A673 (cell line): ENCODE results near the gene CPAMD8. TPM values are rescaled to one million over a fixed set of nuclear protein-coding genes. Genes with fewer than 3 reads are reported as not detected.

Experiments used
- BruUV-seq: library from RNA; stranded (reverse); fragments of 400-500 nt; replicated peaks from 2 replicates; lab custom pipeline; 2021; lab: Mats Ljungman, UMichigan
- CTCF ChIA-PET: fragments of 300-600 bp; sonication (Branson Sonifier 250); formaldehyde crosslinking; loops from one replicate; lab custom pipeline; 2022; ENCODE audit warnings: antibody characterized with exemption; lab: Charles Lee
- POLR2A ChIA-PET: fragments of 300-600 bp; sonication (Branson Sonifier 250); formaldehyde crosslinking; loops from one replicate; lab custom pipeline; 2022; ENCODE audit warnings: antibody characterized with exemption; ENCODE audit not compliant: low non-redundant PET; lab: Charles Lee
- DNase-seq: peaks from one replicate; pipeline ENCODE4 v3.0.0-alpha.2; 2015; ENCODE audit warnings: low spot score
- H3K27ac ChIP-seq: fragments of 200-600 bp; sonication (generic); 2 replicates; pipeline ENCODE4 v1.5.1; 2016; ENCODE audit warnings: mixed run types, low read depth, mild to moderate bottlenecking, mixed read lengths, antibody characterized with exemption, low read length; ENCODE audit not compliant: poor library complexity, severe bottlenecking
- H3K27me3 ChIP-seq: fragments of 200-600 bp; sonication (generic); replicated peaks from 2 replicates; pipeline ENCODE4 v1.6.1; 2017; ENCODE audit warnings: mixed run types, low read depth, mild to moderate bottlenecking, mixed read lengths, antibody characterized with exemption, low read length; ENCODE audit not compliant: insufficient read depth, poor library complexity
- H3K36me3 ChIP-seq: fragments of 200-600 bp; sonication (generic); 2 replicates; pipeline ENCODE4 v1.6.1; 2016; ENCODE audit warnings: mixed run types, mild to moderate bottlenecking, mixed read lengths, antibody characterized with exemption, low read length; ENCODE audit not compliant: insufficient read depth, poor library complexity, severe bottlenecking
- H3K4me1 ChIP-seq: fragments of 200-600 bp; sonication (generic); 2 replicates; pipeline ENCODE4 v1.6.1; 2017; ENCODE audit warnings: mixed run types, mild to moderate bottlenecking, mixed read lengths, antibody characterized with exemption, low read length; ENCODE audit not compliant: insufficient read depth, poor library complexity, severe bottlenecking
- H3K4me3 ChIP-seq: fragments of 200-600 bp; sonication (generic); 2 replicates; pipeline ENCODE4 v1.5.1; 2016; ENCODE audit warnings: low read depth, mixed run types, mild to moderate bottlenecking, mixed read lengths, low read length; ENCODE audit not compliant: poor library complexity, severe bottlenecking
- H3K9me3 ChIP-seq: fragments of 200-600 bp; sonication (generic); 2 replicates; pipeline ENCODE4 v1.6.1; 2016; ENCODE audit warnings: mixed run types, low read depth, mild to moderate bottlenecking, mixed read lengths, antibody characterized with exemption, low read length; ENCODE audit not compliant: poor library complexity, severe bottlenecking
- CTCF ChIP-seq: fragments of 300-800, 200-600 bp; sonication (generic); conservative IDR thresholded peaks from 2 replicates; pipeline ENCODE4 v1.5.1; 2017; ENCODE audit warnings: low read depth, mild to moderate bottlenecking, antibody characterized with exemption, low read length, moderate library complexity, mixed read lengths
- EZH2 ChIP-seq: fragments of 200-600 bp; sonication (generic); IDR thresholded peaks from 2 replicates; pipeline ENCODE4 v1.6.1; 2017; ENCODE audit warnings: borderline replicate concordance, low read depth, mild to moderate bottlenecking, mixed read lengths, antibody characterized with exemption, low read length; ENCODE audit not compliant: poor library complexity, severe bottlenecking
- intact Hi-C: fragments of 100-400 bp; cut with micrococcal nuclease; formaldehyde crosslinking; loops from one replicate; pipeline ENCODE4 v1.10.0; 2022; ENCODE audit not compliant: unreplicated experiment
- total RNA-seq: library from RNA; stranded (reverse); gene quantifications from 2 replicates; pipeline ENCODE4 v1.2.3, GENCODE V29; 2021

Gene CPAMD8
- total RNA-seq, 1 experiment from 2014 or later: 0.82 TPM

- H3K27me3 ChIP-seq: no peaks in the 10 kb centered on the region
- ChIA-PET POLR2A (no interaction called here), CTCF (no interaction called here)
- no peak for DNase-seq
- intact Hi-C loops: no loop called here
- H3K4me1 ChIP-seq: no peaks in the 10 kb centered on the region
- H3K4me3 ChIP-seq: no peak overlapping the region
- peaks cover 38% of the 10 kb centered on the region for H3K36me3 ChIP-seq
- H3K27ac ChIP-seq: no peak overlapping the region
- TF ChIP-seq CTCF (no peak), EZH2 (no peak)
- BruUV-seq: no TSS peak
- H3K9me3 ChIP-seq: no peaks in the 10 kb centered on the region
Measured at GRCh38 chr19:16861011-16861410, 165.6 kb downstream of the CPAMD8 start.

GRCh38 chr19:16860118-16860517 is 166.5 kb downstream of the CPAMD8 start:
- Histone ChIP-seq H3K9me3 (no peaks in the 10 kb centered on the region), H3K4me1 (no peaks in the 10 kb centered on the region), H3K36me3 (peaks cover 32% of the 10 kb centered on the region), H3K27ac (no peak overlapping the region), H3K27me3 (no peaks in the 10 kb centered on the region), H3K4me3 (no peak overlapping the region)
- intact Hi-C loops: no loop called here
- no TSS peak for BruUV-seq
- ChIA-PET CTCF (no interaction called here), POLR2A (no interaction called here)
- no peak for DNase-seq
- TF ChIP-seq CTCF: no peak
- TF ChIP-seq EZH2: no peak

GRCh38 chr19:16859626-16860025 is 167.0 kb downstream of the CPAMD8 start:
- DNase-seq: no peak
- no peaks in the 10 kb centered on the region for H3K27me3 ChIP-seq
- H3K36me3 ChIP-seq: peaks cover 36% of the 10 kb centered on the region
- no peak overlapping the region for H3K27ac ChIP-seq
- intact Hi-C loops: no loop called here
- ChIA-PET CTCF (no interaction called here), POLR2A (no interaction called here)
- H3K9me3 ChIP-seq: no peaks in the 10 kb centered on the region
- no peak overlapping the region for H3K4me3 ChIP-seq
- TF ChIP-seq CTCF: no peak
- TF ChIP-seq EZH2: no peak
- no TSS peak for BruUV-seq
- no peaks in the 10 kb centered on the region for H3K4me1 ChIP-seq
